OCI-LY1 (cell line): Measurements from ENCODE around the gene GRK6.

Experiments used
- H2AFZ ChIP-seq: fragments of 200-600 bp; sonication (generic), shearing (Covaris generic); 2 replicates; pipeline ENCODE4 v1.6.0; 2014; ENCODE audit warnings: antibody characterized with exemption, mild to moderate bottlenecking, low read length
- H3F3A ChIP-seq: fragments of 200-600 bp; sonication (generic), shearing (Covaris generic); 2 replicates; pipeline ENCODE4 v1.6.0; 2014; ENCODE audit warnings: mild to moderate bottlenecking, antibody characterized with exemption, low read length, moderate library complexity; ENCODE audit not compliant: insufficient read depth
- H3K27ac ChIP-seq: fragments of 200-600 bp; sonication (generic); 2 replicates; pipeline ENCODE4 v1.5.1; 2014; ENCODE audit warnings: low read length, mixed run types, mild to moderate bottlenecking, low read depth; ENCODE audit not compliant: poor library complexity, severe bottlenecking
- H3K27me3 ChIP-seq: fragments of 200-600 bp; sonication (generic); 2 replicates; pipeline ENCODE4 v1.6.0; 2014; ENCODE audit warnings: antibody characterized with exemption, mild to moderate bottlenecking, low read length, moderate library complexity; ENCODE audit not compliant: insufficient read depth
- H3K36me3 ChIP-seq: fragments of 200-600 bp; sonication (generic); 2 replicates; pipeline ENCODE4 v1.6.1; 2014; ENCODE audit warnings: mild to moderate bottlenecking, antibody characterized with exemption, low read length, moderate library complexity, mixed read lengths; ENCODE audit not compliant: insufficient read depth
- H3K4me1 ChIP-seq: fragments of 200-600 bp; sonication (generic); 2 replicates; pipeline ENCODE4 v1.5.1; 2014; ENCODE audit warnings: mild to moderate bottlenecking, low read length, moderate library complexity; ENCODE audit not compliant: insufficient read depth, severe bottlenecking
- H3K4me2 ChIP-seq: fragments of 200-600 bp; sonication (generic), shearing (Covaris generic); 2 replicates; pipeline ENCODE4 v1.6.1; 2014; ENCODE audit warnings: low read length
- H3K4me3 ChIP-seq: fragments of 200-600 bp; sonication (generic); 2 replicates; pipeline ENCODE4 v1.5.1; 2014; ENCODE audit warnings: low read length, low read depth, mild to moderate bottlenecking, mixed read lengths; ENCODE audit not compliant: poor library complexity, severe bottlenecking
- H3K79me2 ChIP-seq: fragments of 200-600 bp; shearing (Covaris generic); 2 replicates; pipeline ENCODE4 v1.6.1; 2016; ENCODE audit warnings: mixed run types, low read length, mixed read lengths; ENCODE audit not compliant: insufficient read depth
- H3K9ac ChIP-seq: fragments of 200-600 bp; sonication (generic), shearing (Covaris generic); 2 replicates; pipeline ENCODE4 v1.6.1; 2014; ENCODE audit warnings: mild to moderate bottlenecking, low read length, mixed read lengths
- H3K9me2 ChIP-seq: fragments of 200-600 bp; sonication (generic), shearing (Covaris generic); 2 replicates; pipeline ENCODE4 v1.6.1; 2014; ENCODE audit warnings: low read depth, mild to moderate bottlenecking, low read length, mixed read lengths
- H3K9me3 ChIP-seq: fragments of 200-600 bp; shearing (Covaris generic); 2 replicates; pipeline ENCODE4 v1.6.1; 2014; ENCODE audit warnings: low read length, mixed read lengths
- H4K20me1 ChIP-seq: fragments of 200-600 bp; sonication (generic), shearing (Covaris generic); 2 replicates; pipeline ENCODE4 v1.6.0; 2016; ENCODE audit warnings: mild to moderate bottlenecking, low read length; ENCODE audit not compliant: insufficient read depth
- CTCF ChIP-seq: fragments of 200-600 bp; sonication (generic), shearing (Covaris generic); IDR thresholded peaks from 2 replicates; pipeline ENCODE4 v1.5.1; 2017; ENCODE audit warnings: mild to moderate bottlenecking, antibody characterized with exemption, low read length, moderate library complexity, mixed read lengths
- EZH2 ChIP-seq: fragments of 200-600 bp; sonication (generic), shearing (Covaris generic); IDR thresholded peaks from 2 replicates; pipeline ENCODE4 v1.8.0; 2017; ENCODE audit warnings: borderline replicate concordance, mixed run types, mild to moderate bottlenecking, antibody characterized with exemption, low read length, moderate library complexity, mixed read lengths

GRK6 gene

GRCh38 chr5:177475563-177476427 lies 49.3 kb downstream of the GRK6 start:
- no peak overlapping the region for H2AFZ ChIP-seq
- no peaks in the 10 kb centered on the region for H3K9me2 ChIP-seq
- no peaks in the 10 kb centered on the region for H3K79me2 ChIP-seq
- H3K4me3 ChIP-seq, result no peak overlapping the region
- H3K36me3 ChIP-seq, result peaks cover 12% of the 10 kb centered on the region; the same call in 1 of the 2 replicates
- H3K27me3 ChIP-seq, result no peaks in the 10 kb centered on the region
- H3K4me2 ChIP-seq, result no peak overlapping the region
- H3K27ac ChIP-seq, result peak overlapping the region; percentile 17
- no peaks in the 10 kb centered on the region for H4K20me1 ChIP-seq
- H3F3A ChIP-seq, result no peaks in the 10 kb centered on the region
- no peak overlapping the region for H3K9ac ChIP-seq
- TF ChIP-seq CTCF (no peak), EZH2 (no peak)
- H3K9me3 ChIP-seq, result no peaks in the 10 kb centered on the region
- peaks cover 37% of the 10 kb centered on the region for H3K4me1 ChIP-seq

- H3K79me2 ChIP-seq, result no peaks in the 10 kb centered on the region
- no peak overlapping the region for H3K4me2 ChIP-seq
- peaks cover 5% of the 10 kb centered on the region; the same call in 1 of the 2 replicates for H3K36me3 ChIP-seq
- H3K4me3 ChIP-seq, result no peak overlapping the region
- no peaks in the 10 kb centered on the region for H3K9me3 ChIP-seq
- no peaks in the 10 kb centered on the region for H3K9me2 ChIP-seq
- H3F3A ChIP-seq, result no peaks in the 10 kb centered on the region
- no peak overlapping the region for H3K27ac ChIP-seq
- TF ChIP-seq EZH2 (no peak), CTCF (no peak)
- H3K4me1 ChIP-seq, result peaks cover 32% of the 10 kb centered on the region
- no peak overlapping the region for H3K9ac ChIP-seq
- H3K27me3 ChIP-seq, result no peaks in the 10 kb centered on the region
- H4K20me1 ChIP-seq, result no peaks in the 10 kb centered on the region
- no peak overlapping the region for H2AFZ ChIP-seq
These were observed 50.2 kb downstream of the GRK6 start for GRCh38 chr5:177476531-177477233.

- Histone ChIP-seq H3K9ac (no peak overlapping the region), H3K36me3 (no peaks in the 10 kb centered on the region), H3K27ac (peak overlapping the region; percentile 15), H2AFZ (no peak overlapping the region), H3K9me3 (no peaks in the 10 kb centered on the region), H3K79me2 (no peaks in the 10 kb centered on the region), H3K4me3 (no peak overlapping the region), H3F3A (no peaks in the 10 kb centered on the region), H3K4me2 (no peak overlapping the region), H3K4me1 (peaks cover 23% of the 10 kb centered on the region), H3K27me3 (no peaks in the 10 kb centered on the region), H4K20me1 (no peaks in the 10 kb centered on the region), H3K9me2 (no peaks in the 10 kb centered on the region)
- no peak for TF ChIP-seq CTCF
- TF ChIP-seq EZH2, result no peak
These were observed 51.4 kb downstream of the GRK6 start for GRCh38 chr5:177477701-177478477.
